T47D (cell line): ENCODE results near the gene SLC22A4.

Source experiments
- DNase-seq, 2 experiments: peaks; one replicate each; pipeline versions ENCODE4 v3.0.0 to v3.0.0-alpha.2; 2011 to 2012; ENCODE audit warnings: low read depth in 1 of 2, low spot score in 1 of 2
- JUND ChIP-seq: IDR thresholded peaks from 2 replicates; pipeline ENCODE4 v1.6.1; 2012; ENCODE audit warnings: low read depth
- in situ Hi-C: cut with HindIII; loops from 2 replicates; pipeline ENCODE4 v1.10.0; 2016; ENCODE audit warnings: low sequenced_read_pairs, low pct_unique_long_range_greater_than_20kb

The SLC22A4 gene

GRCh38 chr5:132273631-132274030, 20.6 kb upstream of the SLC22A4 start:
- DNase-seq, result no peak
- TF ChIP-seq JUND, result no peak
- in situ Hi-C loops, result no loop called here

GRCh38 chr5:132274050-132274792, 20.0 kb upstream of the SLC22A4 start:
- in situ Hi-C loops, result no loop called here
- TF ChIP-seq JUND, result no peak
- DNase-seq, result no peak

GRCh38 chr5:132275367-132276220, 18.6 kb upstream of the SLC22A4 start:
- no peak for DNase-seq
- in situ Hi-C loops, result no loop called here
- TF ChIP-seq JUND, result no peak

- no peak for TF ChIP-seq JUND
- peak in 1 of 2 experiments; percentile 44 for DNase-seq
- in situ Hi-C loops, result no loop called here
Observed at GRCh38 chr5:132277256-132277655, 16.9 kb upstream of the SLC22A4 start.

GRCh38 chr5:132277971-132278853, 16.0 kb upstream of the SLC22A4 start:
- in situ Hi-C loops, result no loop called here
- TF ChIP-seq JUND, result no peak
- DNase-seq, result peak in 1 of 2 experiments; percentile 55

- DNase-seq, result no peak
- in situ Hi-C loops, result no loop called here
- no peak for TF ChIP-seq JUND
Observed at GRCh38 chr5:132279801-132280200, 14.4 kb upstream of the SLC22A4 start.

GRCh38 chr5:132280371-132281240, 13.6 kb upstream of the SLC22A4 start:
- in situ Hi-C loops, result no loop called here
- DNase-seq, result no peak
- TF ChIP-seq JUND, result no peak

- TF ChIP-seq JUND, result no peak
- peak in 1 of 2 experiments; percentile 36 for DNase-seq
Observed at GRCh38 chr5:132281856-132282614, 12.2 kb upstream of the SLC22A4 start.

GRCh38 chr5:132283423-132284043, 10.7 kb upstream of the SLC22A4 start:
- in situ Hi-C loops, result no loop called here
- peak in 1 of 2 experiments; percentile 51 for DNase-seq
- no peak for TF ChIP-seq JUND

More at GRCh38 chr5:132281856-132282614, 12.2 kb upstream of the SLC22A4 start:
- in situ Hi-C loops, result no loop called here

- no peak for TF ChIP-seq JUND
- in situ Hi-C loops, result no loop called here
- no peak for DNase-seq
Observed at GRCh38 chr5:132289097-132289496, 5.1 kb upstream of the SLC22A4 start.
